SJSA1 (cell line): ENCODE data around the gene DNER. TPM values are rescaled to one million over a fixed set of nuclear protein-coding genes. Genes with fewer than 3 reads are reported as not detected.
A peak's percentile ranks its signal among the peaks of the same experiment; 100 is the strongest.

ENCODE experiments used
- DNase-seq, 2 experiments: peaks; one replicate each; pipeline ENCODE4 v3.0.0-alpha.2; 2015 to 2020; ENCODE audit warnings: low spot score in 2 of 2, low read depth in 1 of 2
- H3K27ac ChIP-seq: fragments of 250-450 bp; sonication (Bioruptor Pico); 2 replicates; pipeline ENCODE4 v1.5.1; 2020; ENCODE audit warnings: mild to moderate bottlenecking, moderate library complexity
- H3K27me3 ChIP-seq: fragments of 250-450 bp; sonication (Bioruptor Pico); replicated peaks from 2 replicates; pipeline ENCODE4 v1.5.1; 2020; ENCODE audit warnings: mild to moderate bottlenecking, moderate library complexity
- H3K36me3 ChIP-seq: fragments of 250-450 bp; sonication (Bioruptor Pico); 2 replicates; pipeline ENCODE4 v1.5.1; 2020; ENCODE audit warnings: mild to moderate bottlenecking
- H3K4me1 ChIP-seq: fragments of 250-450 bp; sonication (Bioruptor Pico); replicated peaks from 2 replicates; pipeline ENCODE4 v1.6.1; 2021; ENCODE audit warnings: mild to moderate bottlenecking
- H3K4me3 ChIP-seq: fragments of 250-450 bp; sonication (Bioruptor Pico); 2 replicates; pipeline ENCODE4 v1.5.1; 2020; ENCODE audit warnings: mild to moderate bottlenecking
- H3K9me3 ChIP-seq: fragments of 250-450 bp; sonication (Bioruptor Pico); replicated peaks from 2 replicates; pipeline ENCODE4 v1.5.1; 2020; ENCODE audit warnings: mild to moderate bottlenecking
- total RNA-seq: library from RNA; depleted of rRNA; stranded (reverse); fragments of >200 nt; shearing (Covaris generic); gene quantifications from 2 replicates; pipeline ENCODE4 v1.2.3, GENCODE V29; 2014

The DNER gene
- total RNA-seq, 1 experiment from 2014 or later: 0.05 TPM

- Histone ChIP-seq H3K27me3 (no peaks in the 10 kb centered on the region), H3K36me3 (no peaks in the 10 kb centered on the region), H3K9me3 (no peaks in the 10 kb centered on the region), H3K27ac (no peak overlapping the region), H3K4me1 (peaks cover 22% of the 10 kb centered on the region), H3K4me3 (no peak overlapping the region)
- DNase-seq: no peak
Measured at GRCh38 chr2:229447227-229447626, 267.1 kb downstream of the DNER start.

GRCh38 chr2:229446350-229446749 lies 268.0 kb downstream of the DNER start:
- Histone ChIP-seq H3K36me3 (no peaks in the 10 kb centered on the region), H3K9me3 (no peaks in the 10 kb centered on the region), H3K27me3 (no peaks in the 10 kb centered on the region), H3K27ac (no peak overlapping the region), H3K4me3 (no peak overlapping the region), H3K4me1 (peaks cover 22% of the 10 kb centered on the region)
- no peak for DNase-seq

GRCh38 chr2:229445501-229446211 lies 268.7 kb downstream of the DNER start:
- DNase-seq: peak in 1 of 2 experiments; percentile 40
- Histone ChIP-seq H3K27me3 (no peaks in the 10 kb centered on the region), H3K27ac (peak overlapping the region; percentile 84), H3K4me3 (no peak overlapping the region), H3K4me1 (peaks cover 22% of the 10 kb centered on the region), H3K9me3 (no peaks in the 10 kb centered on the region), H3K36me3 (no peaks in the 10 kb centered on the region)

GRCh38 chr2:229445019-229445418 lies 269.3 kb downstream of the DNER start:
- Histone ChIP-seq H3K9me3 (no peaks in the 10 kb centered on the region), H3K4me3 (no peak overlapping the region), H3K27me3 (no peaks in the 10 kb centered on the region), H3K4me1 (peaks cover 22% of the 10 kb centered on the region), H3K36me3 (no peaks in the 10 kb centered on the region), H3K27ac (peak overlapping the region; percentile 84)
- DNase-seq: peak; percentile 66 to 81

GRCh38 chr2:229443546-229444268 lies 270.6 kb downstream of the DNER start:
- H3K36me3 ChIP-seq: no peaks in the 10 kb centered on the region
- H3K27me3 ChIP-seq: no peaks in the 10 kb centered on the region
- no peaks in the 10 kb centered on the region; the same call in 1 of the 2 replicates for H3K9me3 ChIP-seq
- no peak overlapping the region for H3K4me3 ChIP-seq
- H3K27ac ChIP-seq: peak overlapping the region; percentile 84; the same call in 1 of the 2 replicates
- peaks cover 22% of the 10 kb centered on the region for H3K4me1 ChIP-seq
- DNase-seq: no peak

GRCh38 chr2:229443141-229443540 lies 271.2 kb downstream of the DNER start:
- Histone ChIP-seq H3K36me3 (no peaks in the 10 kb centered on the region), H3K27me3 (no peaks in the 10 kb centered on the region), H3K4me1 (peaks cover 22% of the 10 kb centered on the region), H3K9me3 (no peaks in the 10 kb centered on the region; the same call in 1 of the 2 replicates), H3K27ac (no peak overlapping the region), H3K4me3 (no peak overlapping the region)
- DNase-seq: no peak

GRCh38 chr2:229438430-229439159 lies 275.8 kb downstream of the DNER start:
- Histone ChIP-seq H3K4me3 (no peak overlapping the region), H3K9me3 (no peaks in the 10 kb centered on the region; the same call in 1 of the 2 replicates), H3K27me3 (no peaks in the 10 kb centered on the region), H3K27ac (no peak overlapping the region), H3K4me1 (peaks cover 5% of the 10 kb centered on the region), H3K36me3 (no peaks in the 10 kb centered on the region)
- no peak for DNase-seq

GRCh38 chr2:229437467-229437866 lies 276.9 kb downstream of the DNER start:
- H3K9me3 ChIP-seq: no peaks in the 10 kb centered on the region; the same call in 1 of the 2 replicates
- H3K4me3 ChIP-seq: no peak overlapping the region
- no peaks in the 10 kb centered on the region for H3K27me3 ChIP-seq
- H3K27ac ChIP-seq: no peak overlapping the region
- H3K36me3 ChIP-seq: no peaks in the 10 kb centered on the region
- H3K4me1 ChIP-seq: peaks cover 5% of the 10 kb centered on the region
- no peak for DNase-seq

- no peak for DNase-seq
Measured at GRCh38 chr2:229434187-229434586, 280.2 kb downstream of the DNER start.

GRCh38 chr2:229433351-229433750 lies 281.0 kb downstream of the DNER start:
- H3K27me3 ChIP-seq: no peaks in the 10 kb centered on the region
- no peaks in the 10 kb centered on the region for H3K9me3 ChIP-seq
- peaks cover 5% of the 10 kb centered on the region for H3K4me1 ChIP-seq
- H3K4me3 ChIP-seq: no peak overlapping the region
- no peak overlapping the region for H3K27ac ChIP-seq
- no peaks in the 10 kb centered on the region for H3K36me3 ChIP-seq
- no peak for DNase-seq

More at GRCh38 chr2:229434187-229434586, 280.2 kb downstream of the DNER start:
- Histone ChIP-seq H3K27me3 (no peaks in the 10 kb centered on the region), H3K4me1 (peaks cover 5% of the 10 kb centered on the region), H3K36me3 (no peaks in the 10 kb centered on the region), H3K9me3 (no peaks in the 10 kb centered on the region), H3K4me3 (no peak overlapping the region), H3K27ac (no peak overlapping the region; the same call in 1 of the 2 replicates)

GRCh38 chr2:229431327-229431954 lies 282.9 kb downstream of the DNER start:
- H3K27me3 ChIP-seq: no peaks in the 10 kb centered on the region
- H3K4me3 ChIP-seq: no peak overlapping the region
- H3K36me3 ChIP-seq: no peaks in the 10 kb centered on the region
- no peaks in the 10 kb centered on the region for H3K9me3 ChIP-seq
- peak in 1 of 2 experiments; percentile 45 for DNase-seq
- no peak overlapping the region for H3K27ac ChIP-seq
- peaks cover 5% of the 10 kb centered on the region for H3K4me1 ChIP-seq

- no peaks in the 10 kb centered on the region for H3K36me3 ChIP-seq
- no peaks in the 10 kb centered on the region for H3K27me3 ChIP-seq
- H3K4me3 ChIP-seq: no peak overlapping the region
- H3K9me3 ChIP-seq: no peaks in the 10 kb centered on the region
- no peak for DNase-seq
- H3K27ac ChIP-seq: no peak overlapping the region
- peaks cover 5% of the 10 kb centered on the region for H3K4me1 ChIP-seq
Measured at GRCh38 chr2:229429589-229429988, 284.8 kb downstream of the DNER start.

GRCh38 chr2:229426464-229426863 lies 287.9 kb downstream of the DNER start:
- H3K4me1 ChIP-seq: no peaks in the 10 kb centered on the region
- DNase-seq: no peak

More at GRCh38 chr2:229426464-229426863, 287.9 kb downstream of the DNER start:
- Histone ChIP-seq H3K4me3 (no peak overlapping the region), H3K27ac (no peak overlapping the region), H3K9me3 (no peaks in the 10 kb centered on the region), H3K27me3 (no peaks in the 10 kb centered on the region), H3K36me3 (no peaks in the 10 kb centered on the region)
